ENCODE measurements around the gene TGM5. TPM values are rescaled to one million over a fixed set of nuclear protein-coding genes. Genes with fewer than 3 reads are reported as not detected.
A peak's percentile ranks its signal among the peaks of the same experiment; 100 is the strongest.

TGM5 gene
- total and polyA plus RNA-seq, 4 donors, result 0.15 TPM; not detected in 3

- 93% methylated on average over 6 of the region's 6 CpGs for WGBS, 2 donors
- no peak overlapping the region for H3K9ac ChIP-seq (ENCODE audit: insufficient read depth in 1 of 2, low read length in 2 of 2)
- DNase-seq (no peak), ATAC-seq (ENCODE audit: insufficient read depth, low FRiP score) (no peak)
- TF ChIP-seq CTCF (IDR thresholded peaks at IDR 0.05; ENCODE audit: control extremely low read depth, extremely low read depth), result no peak
- peaks cover 0 to 2% (median 0%) of the 10 kb centered on the region in 4 donors for H3K9me3 ChIP-seq (ENCODE audit: control insufficient read depth in 4 of 4, insufficient read depth in 3 of 4, low read length in 3 of 4)
- no peak overlapping the region for H3K4me3 ChIP-seq
- H3K4me1 ChIP-seq (ENCODE audit: control insufficient read depth in 5 of 5, insufficient read depth in 5 of 5, low read length in 5 of 5), result peaks cover 0 to 3% (median 0%) of the 10 kb centered on the region in 5 donors
- H3K27me3 ChIP-seq (ENCODE audit: control insufficient read depth in 3 of 3, insufficient read depth in 3 of 3, low read length in 2 of 3), result no peaks in the 10 kb centered on the region
- H3K27ac ChIP-seq (ENCODE audit: low read depth in 1 of 2, low read length in 1 of 2), result no peak overlapping the region
- no peaks in the 10 kb centered on the region for H3K36me3 ChIP-seq (ENCODE audit: control insufficient read depth in 4 of 4, insufficient read depth in 4 of 4, low read length in 4 of 4)
Measured at GRCh38 chr15:43235536-43235935, 31.2 kb downstream of the TGM5 start.

DNA sequence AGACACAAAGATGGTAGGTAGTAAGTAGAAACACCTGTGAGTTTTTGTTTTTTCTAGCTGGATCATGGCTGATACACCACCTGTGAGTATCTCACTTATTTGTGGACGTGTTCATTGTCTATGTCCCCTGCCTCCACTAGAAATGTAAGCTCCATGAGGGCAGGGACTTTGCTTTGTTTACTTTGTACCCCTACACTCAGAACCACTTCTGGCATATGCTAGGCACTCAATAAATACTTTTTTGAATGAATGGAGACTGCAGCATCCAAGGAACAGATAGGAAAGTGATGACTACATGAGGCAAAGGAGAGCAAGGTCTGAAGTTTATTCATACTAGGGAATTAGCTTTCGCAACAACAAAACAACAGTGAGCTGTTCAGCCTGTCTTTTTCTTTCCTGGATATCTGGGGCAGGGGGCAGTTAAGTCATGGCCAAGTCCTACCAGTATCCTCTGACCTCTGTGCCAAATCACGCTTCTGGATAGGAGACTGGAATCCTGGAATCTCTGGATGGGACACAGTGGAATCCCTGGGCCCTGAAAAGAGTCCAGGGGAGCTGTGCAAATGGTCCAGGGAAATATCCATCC, 34.3 kb downstream of the TGM5 start:
- Histone ChIP-seq H3K4me3 (no peak overlapping the region), H3K4me1 (ENCODE audit: control insufficient read depth in 5 of 5, insufficient read depth in 5 of 5, low read length in 5 of 5) (peaks cover 0 to 4% (median 0%) of the 10 kb centered on the region in 5 donors), H3K9me3 (ENCODE audit: control insufficient read depth in 4 of 4, insufficient read depth in 3 of 4, low read length in 3 of 4) (peaks cover 0 to 2% (median 0%) of the 10 kb centered on the region in 4 donors), H3K36me3 (ENCODE audit: control insufficient read depth in 4 of 4, insufficient read depth in 4 of 4, low read length in 4 of 4) (no peaks in the 10 kb centered on the region), H3K9ac (ENCODE audit: insufficient read depth in 1 of 2, low read length in 2 of 2) (no peak overlapping the region), H3K27me3 (ENCODE audit: control insufficient read depth in 3 of 3, insufficient read depth in 3 of 3, low read length in 2 of 3) (no peaks in the 10 kb centered on the region), H3K27ac (ENCODE audit: low read depth in 1 of 2, low read length in 1 of 2) (no peak overlapping the region)
- 90 to 96% methylated on average over 3 of the region's 3 CpGs for WGBS, 2 donors
- DNase-seq (no peak), ATAC-seq (ENCODE audit: insufficient read depth, low FRiP score) (no peak)
- TF ChIP-seq CTCF (IDR thresholded peaks at IDR 0.05; ENCODE audit: control extremely low read depth, extremely low read depth), result no peak

DNA sequence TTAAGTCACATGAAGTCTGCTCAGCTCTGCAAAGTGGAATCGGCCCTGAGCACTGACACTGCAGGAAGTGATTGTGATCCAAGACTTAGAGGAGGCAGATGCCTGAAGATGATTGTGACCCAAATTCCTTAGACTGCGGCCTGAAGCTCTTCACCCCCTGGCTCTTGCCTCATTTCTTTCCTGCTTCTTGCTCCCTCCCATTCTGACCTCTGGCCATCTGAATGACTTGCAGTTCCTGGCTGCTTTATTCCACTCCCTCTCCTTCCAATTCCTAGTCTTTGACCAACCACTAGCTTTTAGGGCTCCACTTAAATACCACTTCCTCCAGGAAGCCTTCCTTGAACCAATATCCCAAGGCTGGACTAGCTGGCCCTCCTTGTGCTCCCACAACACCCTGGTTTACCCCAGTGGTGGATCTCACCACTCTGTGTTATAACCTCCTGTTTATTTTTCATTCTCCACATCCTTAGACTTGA, 36.0 kb downstream of the TGM5 start:
- Histone ChIP-seq H3K27me3 (ENCODE audit: control insufficient read depth in 3 of 3, insufficient read depth in 3 of 3, low read length in 2 of 3) (no peaks in the 10 kb centered on the region), H3K9ac (ENCODE audit: insufficient read depth in 1 of 2, low read length in 2 of 2) (no peak overlapping the region), H3K36me3 (ENCODE audit: control insufficient read depth in 4 of 4, insufficient read depth in 4 of 4, low read length in 4 of 4) (no peaks in the 10 kb centered on the region), H3K9me3 (ENCODE audit: control insufficient read depth in 4 of 4, insufficient read depth in 3 of 4, low read length in 3 of 4) (peaks cover 0 to 2% (median 0%) of the 10 kb centered on the region in 4 donors), H3K27ac (ENCODE audit: low read depth in 1 of 2, low read length in 1 of 2) (peak overlapping the region in 1 of 2 donors; percentile 24), H3K4me1 (ENCODE audit: control insufficient read depth in 5 of 5, insufficient read depth in 5 of 5, low read length in 5 of 5) (peaks cover 0 to 4% (median 0%) of the 10 kb centered on the region in 5 donors), H3K4me3 (no peak overlapping the region)
- DNase-seq, result no peak
- TF ChIP-seq CTCF (IDR thresholded peaks at IDR 0.05; ENCODE audit: control extremely low read depth, extremely low read depth), result no peak
- ATAC-seq (ENCODE audit: insufficient read depth, low FRiP score), result no peak
- 16 to 30% methylated on average over 2 of the region's 2 CpGs for WGBS, 2 donors

- ATAC-seq (ENCODE audit: insufficient read depth, low FRiP score), result no peak
- peaks cover 0 to 4% (median 0%) of the 10 kb centered on the region in 5 donors for H3K4me1 ChIP-seq (ENCODE audit: control insufficient read depth in 5 of 5, insufficient read depth in 5 of 5, low read length in 5 of 5)
- TF ChIP-seq CTCF (IDR thresholded peaks at IDR 0.05; ENCODE audit: control extremely low read depth, extremely low read depth), result no peak
- no peaks in the 10 kb centered on the region for H3K36me3 ChIP-seq (ENCODE audit: control insufficient read depth in 4 of 4, insufficient read depth in 4 of 4, low read length in 4 of 4)
- DNase-seq, result no peak
- H3K27ac ChIP-seq (ENCODE audit: low read depth in 1 of 2, low read length in 1 of 2), result no peak overlapping the region
- H3K9ac ChIP-seq (ENCODE audit: insufficient read depth in 1 of 2, low read length in 2 of 2), result no peak overlapping the region
- WGBS, 2 donors, result 81 to 90% methylated on average over 5 of the region's 5 CpGs
- no peaks in the 10 kb centered on the region for H3K9me3 ChIP-seq (ENCODE audit: control insufficient read depth in 4 of 4, insufficient read depth in 3 of 4, low read length in 3 of 4)
- H3K27me3 ChIP-seq (ENCODE audit: control insufficient read depth in 3 of 3, insufficient read depth in 3 of 3, low read length in 2 of 3), result no peaks in the 10 kb centered on the region
- no peak overlapping the region for H3K4me3 ChIP-seq
Measured at GRCh38 chr15:43229977-43230376, 36.8 kb downstream of the TGM5 start.
